GM12875 (cell line): Measurements from ENCODE around the gene TMEM129.
A peak's percentile ranks its signal among the peaks of the same experiment; 100 is the strongest.
"Not testable (repeated sequence)": the region's sequence is repeated elsewhere in the genome, so short reads cannot be mapped to it uniquely, and the experiment has no call there.

Experiments used
- H3K4me3 ChIP-seq: one replicate; pipeline ENCODE4 v1.5.1; 2011; ENCODE audit warnings: low read depth, low read length, control low read depth
- CTCF ChIP-seq: IDR thresholded peaks from 2 replicates; pipeline ENCODE4 v1.5.1; 2011; ENCODE audit warnings: low read depth, mild to moderate bottlenecking, control low read depth, inconsistent platforms, low read length, moderate library complexity, borderline replicate concordance; ENCODE audit not compliant: insufficient read depth

TMEM129 gene

GRCh38 chr4:1706358-1706757 is 14.8 kb downstream of the TMEM129 start:
- no peak for TF ChIP-seq CTCF
- H3K4me3 ChIP-seq: no peak overlapping the region

GRCh38 chr4:1705732-1706131 is 15.4 kb downstream of the TMEM129 start:
- no peak for TF ChIP-seq CTCF
- no peak overlapping the region for H3K4me3 ChIP-seq

- no peak overlapping the region for H3K4me3 ChIP-seq
- no peak for TF ChIP-seq CTCF
These were observed 17.3 kb downstream of the TMEM129 start for GRCh38 chr4:1703867-1704266.

GRCh38 chr4:1701671-1702070 is 19.5 kb downstream of the TMEM129 start:
- not testable (repeated sequence) for H3K4me3 ChIP-seq

GRCh38 chr4:1695913-1696312 is 25.2 kb downstream of the TMEM129 start:
- no peak overlapping the region for H3K4me3 ChIP-seq
- TF ChIP-seq CTCF: no peak

- no peak overlapping the region for H3K4me3 ChIP-seq
- TF ChIP-seq CTCF: peak; percentile 94
These were observed 27.8 kb downstream of the TMEM129 start for GRCh38 chr4:1693131-1693896.

- H3K4me3 ChIP-seq: no peak overlapping the region
- TF ChIP-seq CTCF: no peak
These were observed 29.3 kb downstream of the TMEM129 start for GRCh38 chr4:1691737-1692373.
